GM18502 (cell line): ENCODE measurements around the gene CIAO3.
"Not testable (repeated sequence)": the region's sequence is repeated elsewhere in the genome, so short reads cannot be mapped to it uniquely, and the experiment has no call there.

Source experiments
- ATAC-seq: cut with Tn5 transposase; IDR thresholded peaks from one replicate; pipeline ENCODE4 v1.9.1; 2021; ENCODE audit warnings: mild to moderate bottlenecking; ENCODE audit not compliant: unreplicated experiment, poor library complexity

The CIAO3 gene

GRCh38 chr16:761625-762513, 21.1 kb upstream of the CIAO3 start:
- no peak for ATAC-seq

- no peak for ATAC-seq
Measured at GRCh38 chr16:760545-761343, 19.9 kb upstream of the CIAO3 start, which contains the start of gene MSLN. Gene MSLN (plus strand): TSS chr16:760734. CDS start chr16:762681, 1,947 bp downstream.

- no peak for ATAC-seq
Measured at GRCh38 chr16:760065-760464, 19.3 kb upstream of the CIAO3 start.

GRCh38 chr16:759110-759910, 18.5 kb upstream of the CIAO3 start:
- no peak for ATAC-seq

GRCh38 chr16:756428-756827, 15.6 kb upstream of the CIAO3 start:
- ATAC-seq: no peak

- no peak for ATAC-seq
Measured at GRCh38 chr16:754656-755055, 13.9 kb upstream of the CIAO3 start.

- ATAC-seq: not testable (repeated sequence)
Measured at GRCh38 chr16:754121-754607, 13.4 kb upstream of the CIAO3 start.

GRCh38 chr16:752007-752312, 11.2 kb upstream of the CIAO3 start:
- ATAC-seq: no peak

- no peak for ATAC-seq
Measured at GRCh38 chr16:751152-752006, 10.6 kb upstream of the CIAO3 start.

- ATAC-seq: no peak
Measured at GRCh38 chr16:750485-750884, 9.7 kb upstream of the CIAO3 start.

- no peak for ATAC-seq
Measured at GRCh38 chr16:749010-749409, 8.2 kb upstream of the CIAO3 start.

- no peak for ATAC-seq
Measured at GRCh38 chr16:747978-748746, 7.4 kb upstream of the CIAO3 start.

- no peak for ATAC-seq
Measured at GRCh38 chr16:746637-747036, 5.8 kb upstream of the CIAO3 start.

- no peak for ATAC-seq
Measured at GRCh38 chr16:745739-746138, 4.9 kb upstream of the CIAO3 start.

- no peak for ATAC-seq
Measured at GRCh38 chr16:743794-744500, 3.1 kb upstream of the CIAO3 start.

GRCh38 chr16:742894-743293, 2.1 kb upstream of the CIAO3 start:
- ATAC-seq: not testable (repeated sequence)

- no peak for ATAC-seq
Measured at GRCh38 chr16:741986-742629, 1.3 kb upstream of the CIAO3 start.

GRCh38 chr16:740459-740763, 386 bp downstream of the CIAO3 start:
- ATAC-seq: no peak
